SK-N-SH (cell line): ENCODE measurements around the gene MUC2.

Experiments
- GABPA ChIP-seq: IDR thresholded peaks from 2 replicates; pipeline ENCODE4 v1.4.0; 2012; ENCODE audit warnings: low read depth, mild to moderate bottlenecking
- JUND ChIP-seq: IDR thresholded peaks from 2 replicates; pipeline ENCODE4 v1.4.0; 2012
- TEAD4 ChIP-seq: IDR thresholded peaks from 2 replicates; pipeline ENCODE4 v1.4.0; 2012; ENCODE audit warnings: mild to moderate bottlenecking, borderline replicate concordance; ENCODE audit not compliant: insufficient read depth
- TF ChIP-seq, protein P1 (sequence below): fragments of 150-350 bp; IDR thresholded peaks from 2 replicates; pipeline ENCODE4 v1.6.1; 2017; ENCODE audit warnings: antibody characterized with exemption, low read length, low read depth, borderline replicate concordance
- TF ChIP-seq, protein P2 (sequence below): fragments of 200-600 bp; sonication (generic); IDR thresholded peaks from 2 replicates; pipeline ENCODE4 v1.6.1; 2017; ENCODE audit warnings: antibody characterized with exemption, mild to moderate bottlenecking, moderate library complexity

DNA sequence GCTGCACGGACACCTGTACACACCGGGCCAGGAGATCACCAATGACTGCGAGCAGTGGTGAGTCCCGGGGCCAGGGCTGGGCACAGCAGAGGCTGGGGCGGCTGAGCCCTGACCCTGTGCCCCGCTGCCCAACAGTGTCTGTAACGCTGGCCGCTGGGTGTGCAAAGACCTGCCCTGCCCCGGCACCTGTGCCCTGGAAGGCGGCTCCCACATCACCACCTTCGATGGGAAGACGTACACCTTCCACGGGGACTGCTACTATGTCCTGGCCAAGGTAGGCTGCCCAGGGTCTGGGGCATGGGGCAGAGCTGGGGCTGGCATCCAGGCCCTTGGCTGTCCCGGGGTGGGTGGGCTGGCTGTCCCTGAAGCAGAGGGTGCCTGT is 7.7 kb downstream of the MUC2 start:
- TF ChIP-seq, protein P1, sequence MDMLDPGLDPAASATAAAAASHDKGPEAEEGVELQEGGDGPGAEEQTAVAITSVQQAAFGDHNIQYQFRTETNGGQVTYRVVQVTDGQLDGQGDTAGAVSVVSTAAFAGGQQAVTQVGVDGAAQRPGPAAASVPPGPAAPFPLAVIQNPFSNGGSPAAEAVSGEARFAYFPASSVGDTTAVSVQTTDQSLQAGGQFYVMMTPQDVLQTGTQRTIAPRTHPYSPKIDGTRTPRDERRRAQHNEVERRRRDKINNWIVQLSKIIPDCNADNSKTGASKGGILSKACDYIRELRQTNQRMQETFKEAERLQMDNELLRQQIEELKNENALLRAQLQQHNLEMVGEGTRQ: no peak
- TF ChIP-seq, protein P2, sequence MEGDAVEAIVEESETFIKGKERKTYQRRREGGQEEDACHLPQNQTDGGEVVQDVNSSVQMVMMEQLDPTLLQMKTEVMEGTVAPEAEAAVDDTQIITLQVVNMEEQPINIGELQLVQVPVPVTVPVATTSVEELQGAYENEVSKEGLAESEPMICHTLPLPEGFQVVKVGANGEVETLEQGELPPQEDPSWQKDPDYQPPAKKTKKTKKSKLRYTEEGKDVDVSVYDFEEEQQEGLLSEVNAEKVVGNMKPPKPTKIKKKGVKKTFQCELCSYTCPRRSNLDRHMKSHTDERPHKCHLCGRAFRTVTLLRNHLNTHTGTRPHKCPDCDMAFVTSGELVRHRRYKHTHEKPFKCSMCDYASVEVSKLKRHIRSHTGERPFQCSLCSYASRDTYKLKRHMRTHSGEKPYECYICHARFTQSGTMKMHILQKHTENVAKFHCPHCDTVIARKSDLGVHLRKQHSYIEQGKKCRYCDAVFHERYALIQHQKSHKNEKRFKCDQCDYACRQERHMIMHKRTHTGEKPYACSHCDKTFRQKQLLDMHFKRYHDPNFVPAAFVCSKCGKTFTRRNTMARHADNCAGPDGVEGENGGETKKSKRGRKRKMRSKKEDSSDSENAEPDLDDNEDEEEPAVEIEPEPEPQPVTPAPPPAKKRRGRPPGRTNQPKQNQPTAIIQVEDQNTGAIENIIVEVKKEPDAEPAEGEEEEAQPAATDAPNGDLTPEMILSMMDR: no peak
- TF ChIP-seq GABPA (no peak), JUND (no peak), TEAD4 (no peak)
